Measurements from ENCODE around the gene HOXB2.

GRCh38 chr17:48571826-48572417 lies 27.0 kb upstream of the HOXB2 start:
- TF ChIP-seq CTCF (IDR thresholded peaks at IDR 0.05; ENCODE audit: poor library complexity) (no peak), EZH2 (IDR thresholded peaks at IDR 0.05; ENCODE audit: borderline replicate concordance) (no peak), EZH2phosphoT487 (IDR thresholded peaks at IDR 0.05; ENCODE audit: low read depth, severe bottlenecking, unreplicated experiment) (no peak)
